GM23338 (cell line): ENCODE data around the gene GRID1.

ENCODE experiments used
- CREB1 ChIP-seq: fragments of 250-450 bp; sonication (Bioruptor Pico); IDR thresholded peaks from 2 replicates; pipeline ENCODE4 v1.5.0; 2020; ENCODE audit warnings: low read depth, mild to moderate bottlenecking, moderate library complexity
- CTCF ChIP-seq, 2 experiments: fragments of 200-600 bp in 1 of 2; sonication (generic) in 1 of 2; conservative IDR thresholded peaks; 2 replicates each; pipeline versions ENCODE4 v1.5.1 to v1.6.1; 2016 to 2017; ENCODE audit warnings: antibody characterized with exemption in 2 of 2, low read depth in 2 of 2, mild to moderate bottlenecking in 2 of 2, moderate library complexity in 1 of 2
- ETS1 ChIP-seq: IDR thresholded peaks from 2 replicates; pipeline ENCODE4 v1.6.1; 2016; ENCODE audit warnings: antibody characterized with exemption
- EZH2 ChIP-seq: fragments of 200-600 bp; sonication (generic); IDR thresholded peaks from one replicate; pipeline ENCODE4 v1.8.0; 2017; ENCODE audit warnings: antibody characterized with exemption, mild to moderate bottlenecking, low read depth; ENCODE audit not compliant: unreplicated experiment
- EZH2phosphoT487 ChIP-seq: fragments of 200-600 bp; sonication (generic); IDR thresholded peaks from one replicate; pipeline ENCODE4 v1.8.1; 2018; ENCODE audit warnings: antibody characterized with exemption; ENCODE audit not compliant: unreplicated experiment
- JUNB ChIP-seq: IDR thresholded peaks from one replicate; pipeline ENCODE4 v1.6.1; 2016; ENCODE audit warnings: antibody characterized with exemption; ENCODE audit not compliant: unreplicated experiment
- POLR2AphosphoS5 ChIP-seq: IDR thresholded peaks from 2 replicates; pipeline ENCODE4 v1.6.1; 2016; ENCODE audit warnings: antibody characterized with exemption, low read depth
- REST ChIP-seq: IDR thresholded peaks from one replicate; pipeline ENCODE4 v1.6.1; 2018; ENCODE audit warnings: antibody characterized with exemption; ENCODE audit not compliant: unreplicated experiment
- STAT1 ChIP-seq: IDR thresholded peaks from one replicate; pipeline ENCODE4 v1.6.1; 2016; ENCODE audit warnings: antibody characterized with exemption; ENCODE audit not compliant: unreplicated experiment
- ZNF114 ChIP-seq: fragments of 250-450 bp; sonication (Bioruptor Pico); IDR thresholded peaks from 2 replicates; pipeline ENCODE4 v1.5.0; 2020; ENCODE audit warnings: mild to moderate bottlenecking, moderate library complexity
- ZNF331 ChIP-seq: fragments of 250-450 bp; sonication (Bioruptor Pico); IDR thresholded peaks from 2 replicates; pipeline ENCODE4 v1.5.0; 2020; ENCODE audit warnings: low read depth, mild to moderate bottlenecking, moderate library complexity
- ZNF462 ChIP-seq: fragments of 250-450 bp; sonication (Bioruptor Pico); IDR thresholded peaks from 2 replicates; pipeline ENCODE4 v1.5.0; 2020; ENCODE audit warnings: mild to moderate bottlenecking, moderate library complexity

- TF ChIP-seq CTCF (conservative IDR thresholded peaks at IDR 0.05; ENCODE audit: low read depth in 2 of 2) (no peak), EZH2 (no peak), ZNF331 (CRISPR knock-in tag) (no peak), POLR2AphosphoS5 (no peak), REST (no peak), JUNB (no peak), EZH2phosphoT487 (no peak), ETS1 (no peak), CREB1 (CRISPR knock-in tag) (no peak), ZNF462 (CRISPR knock-in tag) (no peak), STAT1 (no peak), ZNF114 (no peak)
These were observed 143.3 kb downstream of the GRID1 start for GRCh38 chr10:86223256-86223655.
